Fibroblast of gingiva (primary cell): ENCODE data around the gene TRIM8.

Source experiments
- DNase-seq: peaks from one replicate; pipeline ENCODE4 v3.0.0-alpha.2; 2011; ENCODE audit warnings: low read depth

Gene TRIM8

DNA sequence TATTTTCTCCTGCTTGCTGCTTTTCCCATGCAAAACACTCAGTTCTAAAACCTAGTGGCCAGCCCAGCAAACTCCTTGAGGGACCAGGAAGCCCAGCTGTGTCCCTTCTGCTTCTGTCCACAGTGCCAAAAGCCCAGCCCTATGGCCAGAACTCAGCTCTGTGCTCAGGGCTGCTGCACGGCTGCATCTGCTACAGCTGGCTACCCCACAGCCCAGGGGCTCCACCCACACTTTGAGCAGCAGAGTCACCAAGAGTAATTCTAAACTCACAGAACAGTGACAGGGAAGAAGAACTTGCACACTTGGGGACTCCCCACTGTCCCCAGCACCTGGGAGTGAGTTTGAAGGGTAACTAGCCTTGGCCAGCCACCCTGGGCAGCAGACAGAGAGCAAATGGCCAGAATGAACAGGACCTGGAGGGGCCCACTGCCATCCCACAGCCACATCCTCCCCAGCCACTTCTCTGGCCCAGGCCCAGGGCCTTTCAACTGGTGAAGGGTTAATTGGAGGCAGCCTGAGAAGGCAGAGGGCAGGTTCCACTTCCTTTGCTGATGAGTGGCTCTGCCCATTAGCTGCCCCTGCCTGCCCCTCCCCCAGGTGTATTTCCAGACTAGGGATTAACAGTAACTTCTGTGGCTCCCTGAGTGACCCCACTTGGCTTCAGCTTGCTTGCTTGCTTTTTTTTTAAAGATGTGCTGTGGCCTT lies 28.1 kb upstream of the TRIM8 start:
- no peak for DNase-seq

DNA sequence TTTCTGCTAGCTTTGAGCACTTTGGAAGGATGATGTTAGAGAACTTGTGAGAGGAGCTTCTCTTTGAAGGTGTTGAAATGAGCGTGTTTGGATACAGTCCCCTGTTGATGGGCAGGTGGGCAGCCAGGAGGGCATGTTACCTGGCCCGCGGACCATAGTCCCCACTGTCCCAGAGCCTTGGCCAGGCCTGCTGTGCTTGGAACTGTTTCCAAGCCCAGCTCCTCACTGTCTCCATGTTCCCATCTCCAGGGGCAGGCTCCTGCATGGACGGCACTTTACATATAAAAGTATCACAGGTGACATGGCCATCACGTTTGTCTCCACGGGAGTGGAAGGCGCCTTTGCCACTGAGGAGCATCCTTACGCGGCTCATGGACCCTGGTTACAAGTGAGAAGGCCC lies 27.2 kb upstream of the TRIM8 start:
- DNase-seq: no peak

DNA sequence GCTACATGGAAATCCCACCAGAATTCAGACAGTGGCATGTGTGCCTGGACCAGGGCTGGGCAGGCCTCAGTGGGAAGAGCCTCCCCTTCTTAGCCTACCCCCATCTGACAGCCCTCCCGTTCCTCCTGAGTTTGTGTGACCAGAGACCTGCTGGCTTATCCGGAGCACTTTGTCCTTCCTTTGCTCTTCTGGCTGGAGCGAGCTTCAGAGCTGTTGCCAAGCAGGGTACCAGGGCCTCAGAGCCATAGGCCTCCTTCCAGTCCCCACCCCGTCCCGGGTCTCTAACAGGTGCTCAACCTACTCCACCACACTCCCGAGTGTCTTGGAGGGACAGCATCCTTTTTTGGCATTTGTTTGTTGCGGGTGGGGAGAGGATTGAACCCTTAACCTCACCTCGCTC lies 26.5 kb upstream of the TRIM8 start:
- no peak for DNase-seq

- DNase-seq: no peak
These were observed 24.8 kb upstream of the TRIM8 start for GRCh38 chr10:102619281-102619981.

DNA sequence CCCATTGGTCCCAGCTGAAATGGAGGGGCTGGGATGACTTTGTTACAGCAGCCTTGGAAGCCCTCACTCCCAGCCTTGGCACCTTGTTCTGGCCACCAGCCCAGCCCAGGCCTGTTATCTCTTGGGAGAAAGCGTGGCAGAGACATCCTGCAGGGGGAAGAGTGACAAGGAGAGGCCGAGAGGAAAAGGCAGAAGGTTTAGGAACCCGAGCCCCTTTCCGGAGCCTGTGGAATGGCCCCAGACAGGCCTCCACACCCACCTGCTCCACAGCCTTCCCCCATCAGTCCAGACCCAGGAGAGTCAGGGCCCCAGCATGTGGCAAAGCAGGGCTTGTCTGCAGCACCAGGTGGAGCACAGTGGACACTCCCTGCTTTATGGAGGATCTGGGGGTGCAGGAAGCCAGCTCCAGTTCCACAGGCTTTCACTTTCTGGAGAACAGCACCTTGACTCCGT lies 24.1 kb upstream of the TRIM8 start:
- DNase-seq: no peak

GRCh38 chr10:102620591-102621442 lies 23.5 kb upstream of the TRIM8 start:
- DNase-seq: no peak

DNA sequence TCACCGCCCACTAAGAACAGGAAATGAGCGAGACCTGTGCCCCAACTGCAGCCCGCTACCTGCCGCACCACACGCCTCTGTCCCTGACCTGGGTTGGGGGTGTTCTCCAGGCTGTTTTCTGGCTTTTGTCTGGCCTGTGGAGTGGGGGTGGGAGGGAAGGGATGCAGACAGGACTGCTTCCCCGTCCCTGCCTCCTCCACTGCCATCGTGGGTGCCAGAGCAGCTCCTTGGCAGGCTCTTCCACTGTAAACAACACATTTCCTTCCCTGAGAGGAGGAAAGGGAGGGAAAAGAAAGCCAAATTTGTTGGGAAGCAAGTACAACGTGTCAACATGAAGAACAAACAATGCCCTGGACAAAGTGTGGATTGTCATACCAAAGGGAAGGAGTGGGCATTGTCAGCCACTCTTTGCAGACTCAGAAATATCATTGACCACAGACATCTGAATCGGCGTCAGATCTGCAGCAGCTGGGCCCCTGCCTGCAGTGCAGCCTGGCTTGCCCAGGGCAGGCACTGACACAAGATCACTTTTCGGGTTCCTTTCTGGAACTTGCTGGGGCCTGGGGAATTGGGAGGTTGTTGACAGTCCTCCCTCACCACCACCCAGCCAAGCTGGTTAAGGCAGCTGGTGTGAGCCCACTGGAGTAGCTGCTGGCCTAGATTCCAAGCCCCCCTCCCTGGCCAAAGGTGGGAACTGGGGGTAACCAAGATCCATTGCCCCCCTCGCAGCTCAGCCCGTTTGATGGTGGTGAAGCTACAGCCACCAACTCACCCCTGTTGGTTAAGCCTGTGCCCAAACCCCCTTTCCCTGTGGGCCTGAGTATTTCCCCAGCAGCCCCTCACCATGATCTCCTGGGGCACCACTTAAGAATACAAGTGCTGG lies 22.6 kb upstream of the TRIM8 start:
- DNase-seq: peak; percentile 35

GRCh38 chr10:102624094-102624493 lies 20.2 kb upstream of the TRIM8 start:
- DNase-seq: no peak

DNA sequence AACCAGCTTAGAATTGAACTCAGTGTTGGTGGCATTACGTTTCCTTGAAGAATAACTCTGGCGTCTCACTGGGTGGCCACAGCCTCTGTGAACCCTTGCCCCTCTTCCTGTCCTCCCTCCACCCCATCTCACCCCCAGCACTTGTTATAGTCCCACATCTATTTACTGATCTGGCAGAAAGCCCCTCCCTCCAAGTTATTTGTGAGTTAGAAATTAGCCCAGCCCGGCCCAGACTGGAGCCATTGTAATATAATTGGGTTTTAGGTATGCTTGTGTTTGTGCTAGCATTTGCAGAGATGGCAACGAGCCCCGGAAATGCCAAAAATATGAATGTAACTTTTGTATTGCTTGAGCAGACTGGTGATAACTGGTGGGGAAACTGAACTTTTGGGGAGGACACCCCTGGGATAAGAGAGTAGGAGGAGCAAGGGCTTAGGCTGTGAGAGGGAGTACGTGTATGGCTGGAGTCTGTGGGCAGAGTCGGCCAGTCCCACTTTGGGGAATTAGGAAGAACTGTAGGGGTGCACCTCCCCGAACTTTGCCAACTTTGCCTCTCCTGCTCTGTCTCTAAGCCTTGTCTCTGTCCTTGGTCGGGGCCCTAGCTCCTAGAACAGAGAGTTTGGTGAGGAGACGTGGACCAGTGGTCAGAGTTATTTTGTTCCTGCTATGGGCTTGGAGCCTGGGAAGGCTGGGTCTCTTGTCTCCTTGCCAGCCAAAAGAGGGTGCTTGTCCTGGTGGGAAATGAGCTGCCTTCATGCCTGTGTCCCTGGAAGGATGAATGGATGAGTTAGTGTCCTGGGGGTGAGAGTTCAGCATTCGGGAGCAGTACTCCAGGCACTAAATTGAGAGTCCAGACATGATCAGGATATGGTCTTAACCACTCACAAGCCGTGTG lies 19.3 kb upstream of the TRIM8 start:
- DNase-seq: peak; percentile 31

DNA sequence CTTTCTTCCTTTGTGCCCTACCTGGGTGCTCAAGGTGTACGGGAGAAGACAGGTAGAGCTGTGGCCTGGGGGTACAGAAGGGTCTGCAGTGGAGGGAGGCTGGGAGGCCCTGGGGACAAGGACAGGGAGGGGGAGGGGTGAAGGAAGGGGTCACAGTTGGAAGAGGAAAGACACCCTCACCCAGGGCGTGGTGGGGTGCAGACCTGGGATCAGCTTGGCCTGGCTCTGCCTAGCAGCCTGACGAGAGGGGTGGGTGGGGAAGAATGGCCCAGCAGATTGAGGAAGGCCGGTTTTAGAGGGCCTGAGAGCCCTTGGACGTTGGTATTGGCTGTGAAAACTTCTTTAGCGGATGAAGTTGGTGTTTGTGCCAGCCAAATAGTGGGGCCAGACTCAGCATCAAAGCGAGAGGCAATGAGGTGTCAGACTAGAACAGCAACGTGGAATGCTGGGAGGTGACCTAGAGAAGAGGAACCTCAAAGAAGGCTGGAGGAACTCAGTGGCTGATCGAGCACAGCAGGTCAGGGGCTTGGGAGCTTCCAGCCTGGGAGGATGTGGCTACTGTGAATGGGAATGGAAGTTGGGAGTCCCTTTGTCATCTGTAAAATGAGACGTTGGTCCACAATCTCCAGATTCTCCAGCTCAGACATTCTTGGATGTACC lies 18.1 kb upstream of the TRIM8 start:
- DNase-seq: no peak

DNA sequence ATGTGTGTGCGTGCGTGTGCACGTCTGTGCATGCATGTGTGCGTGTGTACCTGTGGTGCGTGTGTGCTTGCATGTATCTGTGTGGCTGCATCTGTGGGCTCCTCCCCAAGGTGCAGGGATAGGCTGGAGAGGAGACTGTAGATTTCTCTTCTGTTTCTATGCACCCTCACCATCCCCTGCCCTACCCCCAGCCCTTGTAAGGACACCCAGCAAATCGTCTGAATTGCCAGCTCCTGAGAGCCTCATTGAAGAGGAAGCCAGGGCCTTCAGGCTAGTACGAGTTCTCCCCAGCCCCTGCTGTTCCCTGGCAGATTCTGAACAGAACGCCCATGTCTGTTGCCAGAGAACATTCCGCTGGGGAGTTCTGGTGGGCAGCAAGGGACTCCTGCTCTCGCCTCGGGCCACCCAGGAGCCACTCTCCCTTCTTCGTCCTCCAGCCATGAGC lies 17.0 kb upstream of the TRIM8 start:
- DNase-seq: no peak

GRCh38 chr10:102627736-102628293 lies 16.5 kb upstream of the TRIM8 start:
- DNase-seq: peak; percentile 54

GRCh38 chr10:102628451-102628911 lies 15.8 kb upstream of the TRIM8 start:
- DNase-seq: no peak

- DNase-seq: peak; percentile 68
These were observed 14.3 kb upstream of the TRIM8 start for GRCh38 chr10:102629661-102630614.

GRCh38 chr10:102630663-102631062 lies 13.6 kb upstream of the TRIM8 start:
- no peak for DNase-seq

DNA sequence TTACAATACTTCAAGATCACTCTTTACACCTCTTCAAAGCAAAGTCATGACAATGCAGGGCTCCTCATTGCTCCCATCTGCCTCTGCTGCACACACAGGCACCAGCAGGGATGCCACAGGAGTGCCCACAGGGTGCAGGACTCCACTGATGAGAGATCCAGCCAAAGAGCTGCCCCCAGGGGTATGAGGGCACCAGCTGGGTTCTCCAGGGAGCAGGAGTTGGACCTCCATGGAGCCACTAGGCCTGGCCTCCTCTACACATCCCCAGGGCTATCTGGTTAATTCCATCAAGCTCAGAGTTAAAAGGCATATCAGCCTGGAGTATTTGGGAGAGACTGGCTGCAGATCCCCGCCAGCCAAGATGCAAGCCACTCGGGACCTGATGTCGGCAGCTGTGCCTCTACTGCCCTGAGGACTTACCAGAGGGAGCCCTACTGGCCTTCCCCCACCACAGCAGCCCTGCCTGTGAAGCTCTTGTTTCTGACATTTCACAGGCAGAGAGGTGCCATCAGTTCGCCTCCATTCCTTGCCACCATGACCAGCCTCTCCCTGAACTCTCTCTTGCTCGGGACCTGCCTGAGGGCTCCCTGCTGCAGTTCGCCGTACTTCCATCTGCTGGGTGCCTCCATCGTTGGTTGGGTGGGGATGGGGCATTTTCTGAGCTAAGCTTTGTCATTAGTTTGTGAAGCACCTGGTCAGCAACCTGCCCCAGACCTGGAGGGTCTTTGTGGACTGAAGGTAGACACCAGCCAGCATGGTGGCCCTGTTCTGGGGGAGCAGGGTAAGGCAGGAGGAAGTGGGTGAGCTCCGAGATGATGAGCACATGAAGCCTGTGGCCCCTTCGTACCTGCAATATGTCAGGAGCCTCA lies 12.5 kb upstream of the TRIM8 start:
- no peak for DNase-seq

- DNase-seq: peak; percentile 25
These were observed 11.7 kb upstream of the TRIM8 start for GRCh38 chr10:102632394-102633111.
